HEK293T (cell line): ENCODE results near the gene MLN.

Experiments used
- BHLHE40 ChIP-seq: fragments of 450-650 bp; IDR thresholded peaks from 2 replicates; pipeline ENCODE4 v1.6.1; 2016; ENCODE audit warnings: mild to moderate bottlenecking, moderate library complexity, borderline replicate concordance
- CTBP1 ChIP-seq: fragments of 450-650 bp; IDR thresholded peaks from 2 replicates; pipeline ENCODE4 v1.6.1; 2016; ENCODE audit warnings: borderline replicate concordance
- FOXA1 ChIP-seq: fragments of 450-650 bp; IDR thresholded peaks from 2 replicates; pipeline ENCODE4 v1.6.1; 2016; ENCODE audit warnings: mild to moderate bottlenecking
- FOXK2 ChIP-seq: fragments of 450-650 bp; IDR thresholded peaks from 2 replicates; pipeline ENCODE4 v1.6.1; 2016; ENCODE audit warnings: mild to moderate bottlenecking
- FOXM1 ChIP-seq: fragments of 450-650 bp; IDR thresholded peaks from 2 replicates; pipeline ENCODE4 v1.6.1; 2017; ENCODE audit warnings: mild to moderate bottlenecking, borderline replicate concordance
- HDGF ChIP-seq: fragments of 450-650 bp; IDR thresholded peaks from 2 replicates; pipeline ENCODE4 v1.6.1; 2017; ENCODE audit warnings: antibody characterized with exemption, borderline replicate concordance
- L3MBTL2 ChIP-seq: fragments of 450-650 bp; conservative IDR thresholded peaks from 2 replicates; pipeline ENCODE4 v1.6.1; 2016; ENCODE audit warnings: mild to moderate bottlenecking
- LEF1 ChIP-seq: fragments of 450-650 bp; IDR thresholded peaks from 2 replicates; pipeline ENCODE4 v1.6.1; 2017; ENCODE audit warnings: mild to moderate bottlenecking, borderline replicate concordance
- NFRKB ChIP-seq: fragments of 450-650 bp; IDR thresholded peaks from 2 replicates; pipeline ENCODE4 v1.6.1; 2016; ENCODE audit warnings: mild to moderate bottlenecking, moderate library complexity
- SP1 ChIP-seq: fragments of 450-650 bp; IDR thresholded peaks from 2 replicates; pipeline ENCODE4 v1.6.1; 2017
- SUZ12 ChIP-seq: fragments of 450-650 bp; IDR thresholded peaks from 2 replicates; pipeline ENCODE4 v1.6.1; 2016; ENCODE audit warnings: mild to moderate bottlenecking
- TARDBP ChIP-seq: fragments of 450-650 bp; IDR thresholded peaks from 2 replicates; pipeline ENCODE4 v1.6.1; 2016
- ZNF384 ChIP-seq: fragments of 450-650 bp; IDR thresholded peaks from 2 replicates; pipeline ENCODE4 v1.6.1; 2016
- TF ChIP-seq, protein P1 (sequence below): fragments of 450-650 bp; IDR thresholded peaks from 2 replicates; pipeline ENCODE4 v1.6.1; 2016

DNA sequence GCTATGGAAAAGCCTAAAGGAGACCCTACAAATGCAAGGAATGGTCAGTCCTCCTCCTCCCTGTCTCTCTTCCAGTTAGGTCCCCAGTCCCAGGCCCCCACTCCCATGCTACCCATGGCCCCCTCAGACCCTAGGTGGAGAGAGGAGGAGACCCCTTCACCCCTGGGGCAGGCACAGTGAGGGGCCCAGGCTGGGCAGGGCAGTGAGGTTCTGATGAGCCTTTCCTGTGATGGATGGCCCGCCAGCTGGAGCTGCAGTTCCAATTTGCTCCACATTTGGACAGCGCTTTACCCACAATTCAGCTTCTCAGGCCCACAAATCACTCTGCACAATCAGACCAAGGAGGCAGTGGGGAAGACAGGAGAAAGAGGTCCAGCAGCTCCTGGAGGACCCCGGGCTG is 37.3 kb upstream of the MLN start:
- TF ChIP-seq NFRKB: no peak
- TF ChIP-seq SP1: no peak
- no peak for TF ChIP-seq FOXK2
- no peak for TF ChIP-seq FOXM1
- no peak for TF ChIP-seq TARDBP
- no peak for TF ChIP-seq BHLHE40
- no peak for TF ChIP-seq SUZ12
- TF ChIP-seq HDGF: no peak
- TF ChIP-seq, protein P1, sequence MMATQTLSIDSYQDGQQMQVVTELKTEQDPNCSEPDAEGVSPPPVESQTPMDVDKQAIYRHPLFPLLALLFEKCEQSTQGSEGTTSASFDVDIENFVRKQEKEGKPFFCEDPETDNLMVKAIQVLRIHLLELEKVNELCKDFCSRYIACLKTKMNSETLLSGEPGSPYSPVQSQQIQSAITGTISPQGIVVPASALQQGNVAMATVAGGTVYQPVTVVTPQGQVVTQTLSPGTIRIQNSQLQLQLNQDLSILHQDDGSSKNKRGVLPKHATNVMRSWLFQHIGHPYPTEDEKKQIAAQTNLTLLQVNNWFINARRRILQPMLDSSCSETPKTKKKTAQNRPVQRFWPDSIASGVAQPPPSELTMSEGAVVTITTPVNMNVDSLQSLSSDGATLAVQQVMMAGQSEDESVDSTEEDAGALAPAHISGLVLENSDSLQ: no peak
- TF ChIP-seq LEF1: no peak
- TF ChIP-seq ZNF384: no peak
- TF ChIP-seq CTBP1: no peak
- TF ChIP-seq FOXA1: no peak
- no peak for TF ChIP-seq L3MBTL2
